Peyer's patch (tissue), 4 donors: ENCODE results near the gene MTFP1.

Experiments used
- POLR2A ChIP-seq, 2 donors: fragments of 450-650 bp; IDR thresholded peaks; one replicate each; pipeline ENCODE4 v1.5.1; 2017; ENCODE audit warnings: antibody characterized with exemption in 2 of 2, mild to moderate bottlenecking in 2 of 2, moderate library complexity in 2 of 2
- TF ChIP-seq, protein P1 (sequence below), 6 experiments: fragments of 450-650 bp in 4 of 6; fragments of 200-600 bp in 2 of 6; sonication (generic) in 1 of 6; IDR thresholded peaks; one replicate each; pipeline ENCODE4 v1.5.1; 2017 to 2019; ENCODE audit warnings: antibody characterized with exemption in 6 of 6, mild to moderate bottlenecking in 3 of 6, moderate library complexity in 1 of 6

DNA sequence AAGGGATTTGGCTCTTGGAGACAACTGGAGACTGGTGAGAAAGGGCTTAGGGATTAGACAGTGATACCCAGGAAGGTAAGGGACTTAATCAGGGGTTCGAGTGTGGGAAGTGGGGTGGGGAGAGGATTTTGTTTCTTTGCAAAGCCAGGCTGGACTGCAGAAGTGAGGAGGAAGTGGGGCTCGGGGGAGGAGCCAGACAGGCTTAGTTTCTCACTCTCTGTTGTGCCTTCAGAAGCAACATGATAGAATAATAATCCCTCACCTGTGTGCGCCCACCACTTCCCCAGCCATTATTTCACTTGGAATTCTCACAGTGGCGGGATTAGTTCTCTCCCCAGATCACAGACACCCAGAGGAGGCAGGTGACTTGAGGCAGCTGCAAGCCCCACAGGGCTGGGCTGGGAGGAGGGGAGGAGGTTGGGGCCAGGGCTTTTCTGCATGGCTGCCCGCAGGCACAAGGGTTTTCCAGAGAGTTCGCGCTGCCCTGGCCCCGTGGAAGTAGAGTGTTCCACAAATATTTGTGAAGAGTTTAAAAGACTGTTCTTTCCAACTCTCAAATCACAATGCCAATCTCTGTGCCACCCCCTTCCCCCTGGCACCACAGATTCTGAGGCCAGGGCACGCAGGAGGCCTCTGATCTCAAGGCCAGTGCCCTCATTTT, 32.8 kb upstream of the MTFP1 start:
- TF ChIP-seq POLR2A (IDR thresholded peaks at IDR 0.05) = no peak
- TF ChIP-seq, protein P1, sequence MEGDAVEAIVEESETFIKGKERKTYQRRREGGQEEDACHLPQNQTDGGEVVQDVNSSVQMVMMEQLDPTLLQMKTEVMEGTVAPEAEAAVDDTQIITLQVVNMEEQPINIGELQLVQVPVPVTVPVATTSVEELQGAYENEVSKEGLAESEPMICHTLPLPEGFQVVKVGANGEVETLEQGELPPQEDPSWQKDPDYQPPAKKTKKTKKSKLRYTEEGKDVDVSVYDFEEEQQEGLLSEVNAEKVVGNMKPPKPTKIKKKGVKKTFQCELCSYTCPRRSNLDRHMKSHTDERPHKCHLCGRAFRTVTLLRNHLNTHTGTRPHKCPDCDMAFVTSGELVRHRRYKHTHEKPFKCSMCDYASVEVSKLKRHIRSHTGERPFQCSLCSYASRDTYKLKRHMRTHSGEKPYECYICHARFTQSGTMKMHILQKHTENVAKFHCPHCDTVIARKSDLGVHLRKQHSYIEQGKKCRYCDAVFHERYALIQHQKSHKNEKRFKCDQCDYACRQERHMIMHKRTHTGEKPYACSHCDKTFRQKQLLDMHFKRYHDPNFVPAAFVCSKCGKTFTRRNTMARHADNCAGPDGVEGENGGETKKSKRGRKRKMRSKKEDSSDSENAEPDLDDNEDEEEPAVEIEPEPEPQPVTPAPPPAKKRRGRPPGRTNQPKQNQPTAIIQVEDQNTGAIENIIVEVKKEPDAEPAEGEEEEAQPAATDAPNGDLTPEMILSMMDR (IDR thresholded peaks at IDR 0.05) = no peak
